SK-N-SH treated with all-trans-retinoic acid at 6 μM for 48 hours (cell line): ENCODE measurements around the gene NPIPB9.
"Not testable (repeated sequence)": the region's sequence is repeated elsewhere in the genome, so short reads cannot be mapped to it uniquely, and the experiment has no call there.

Experiments
- ARNTL ChIP-seq: fragments of 450-650 bp; formaldehyde crosslinking; IDR thresholded peaks from 2 replicates; pipeline ENCODE4 v1.5.0; 2020; ENCODE audit warnings: low read depth, mild to moderate bottlenecking, moderate library complexity, borderline replicate concordance
- BACH2 ChIP-seq: fragments of 250-450 bp; sonication (Bioruptor Pico); IDR thresholded peaks from 2 replicates; pipeline ENCODE4 v1.9.0; 2021; ENCODE audit warnings: mild to moderate bottlenecking, borderline replicate concordance
- CSDC2 ChIP-seq: fragments of 250-450 bp; sonication (Bioruptor Pico); IDR thresholded peaks from 2 replicates; pipeline ENCODE4 v1.5.0; 2020; ENCODE audit warnings: mild to moderate bottlenecking, moderate library complexity
- ISL1 ChIP-seq: fragments of 250-450 bp; sonication (Bioruptor Pico); IDR thresholded peaks from 2 replicates; pipeline ENCODE4 v2.1.2; 2022; ENCODE audit warnings: mild to moderate bottlenecking, moderate library complexity
- PPARA ChIP-seq: fragments of 250-450 bp; sonication (Bioruptor Pico); IDR thresholded peaks from 2 replicates; pipeline ENCODE4 v1.5.0; 2020; ENCODE audit warnings: mild to moderate bottlenecking, borderline replicate concordance
- RARB ChIP-seq: fragments of 250-450 bp; sonication (Bioruptor Pico); IDR thresholded peaks from 2 replicates; pipeline ENCODE4 v1.8.0; 2021; ENCODE audit warnings: mild to moderate bottlenecking, moderate library complexity
- SNAI2 ChIP-seq: fragments of 250-450 bp; sonication (Bioruptor Pico); IDR thresholded peaks from 2 replicates; pipeline ENCODE4 v1.5.0; 2020; ENCODE audit warnings: mild to moderate bottlenecking, moderate library complexity
- TCF4 ChIP-seq: fragments of 250-450 bp; sonication (Bioruptor Pico); IDR thresholded peaks from 2 replicates; pipeline ENCODE4 v1.8.0; 2021; ENCODE audit warnings: mild to moderate bottlenecking, moderate library complexity, borderline replicate concordance
- TSHZ2 ChIP-seq: fragments of 250-450 bp; sonication (Bioruptor Pico); IDR thresholded peaks from 2 replicates; pipeline ENCODE4 v1.5.0; 2020; ENCODE audit warnings: mild to moderate bottlenecking, moderate library complexity
- ZC3H10 ChIP-seq: fragments of 250-450 bp; sonication (Bioruptor Pico); IDR thresholded peaks from 2 replicates; pipeline ENCODE4 v1.5.1; 2021; ENCODE audit warnings: mild to moderate bottlenecking, moderate library complexity
- ZFP30 ChIP-seq: fragments of 450-650 bp; formaldehyde crosslinking; IDR thresholded peaks from 2 replicates; pipeline ENCODE4 v1.5.0; 2022; ENCODE audit warnings: mild to moderate bottlenecking, moderate library complexity
- TF ChIP-seq, protein P1 (sequence below): fragments of 250-450 bp; sonication (Bioruptor Pico); IDR thresholded peaks from 2 replicates; pipeline ENCODE4 v1.8.0; 2020; ENCODE audit warnings: mild to moderate bottlenecking, moderate library complexity, borderline replicate concordance
- TF ChIP-seq, protein P2 (sequence below): fragments of 250-450 bp; sonication (Bioruptor Pico); IDR thresholded peaks from 2 replicates; pipeline ENCODE4 v1.5.1; 2020; ENCODE audit warnings: low read depth, mild to moderate bottlenecking, moderate library complexity

- TF ChIP-seq RARB (CRISPR knock-in tag); SNAI2; CSDC2 (CRISPR knock-in tag); BACH2 (CRISPR knock-in tag); TSHZ2; ARNTL (CRISPR knock-in tag); ZC3H10 (CRISPR knock-in tag); PPARA (CRISPR knock-in tag); ZFP30 (CRISPR knock-in tag); TCF4 (CRISPR knock-in tag); ISL1 (CRISPR knock-in tag): not testable (repeated sequence)
- TF ChIP-seq, protein P1, sequence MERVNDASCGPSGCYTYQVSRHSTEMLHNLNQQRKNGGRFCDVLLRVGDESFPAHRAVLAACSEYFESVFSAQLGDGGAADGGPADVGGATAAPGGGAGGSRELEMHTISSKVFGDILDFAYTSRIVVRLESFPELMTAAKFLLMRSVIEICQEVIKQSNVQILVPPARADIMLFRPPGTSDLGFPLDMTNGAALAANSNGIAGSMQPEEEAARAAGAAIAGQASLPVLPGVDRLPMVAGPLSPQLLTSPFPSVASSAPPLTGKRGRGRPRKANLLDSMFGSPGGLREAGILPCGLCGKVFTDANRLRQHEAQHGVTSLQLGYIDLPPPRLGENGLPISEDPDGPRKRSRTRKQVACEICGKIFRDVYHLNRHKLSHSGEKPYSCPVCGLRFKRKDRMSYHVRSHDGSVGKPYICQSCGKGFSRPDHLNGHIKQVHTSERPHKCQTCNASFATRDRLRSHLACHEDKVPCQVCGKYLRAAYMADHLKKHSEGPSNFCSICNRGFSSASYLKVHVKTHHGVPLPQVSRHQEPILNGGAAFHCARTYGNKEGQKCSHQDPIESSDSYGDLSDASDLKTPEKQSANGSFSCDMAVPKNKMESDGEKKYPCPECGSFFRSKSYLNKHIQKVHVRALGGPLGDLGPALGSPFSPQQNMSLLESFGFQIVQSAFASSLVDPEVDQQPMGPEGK: not testable (repeated sequence)
- TF ChIP-seq, protein P2, sequence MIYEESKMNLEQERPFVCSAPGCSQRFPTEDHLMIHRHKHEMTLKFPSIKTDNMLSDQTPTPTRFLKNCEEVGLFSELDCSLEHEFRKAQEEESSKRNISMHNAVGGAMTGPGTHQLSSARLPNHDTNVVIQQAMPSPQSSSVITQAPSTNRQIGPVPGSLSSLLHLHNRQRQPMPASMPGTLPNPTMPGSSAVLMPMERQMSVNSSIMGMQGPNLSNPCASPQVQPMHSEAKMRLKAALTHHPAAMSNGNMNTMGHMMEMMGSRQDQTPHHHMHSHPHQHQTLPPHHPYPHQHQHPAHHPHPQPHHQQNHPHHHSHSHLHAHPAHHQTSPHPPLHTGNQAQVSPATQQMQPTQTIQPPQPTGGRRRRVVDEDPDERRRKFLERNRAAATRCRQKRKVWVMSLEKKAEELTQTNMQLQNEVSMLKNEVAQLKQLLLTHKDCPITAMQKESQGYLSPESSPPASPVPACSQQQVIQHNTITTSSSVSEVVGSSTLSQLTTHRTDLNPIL (CRISPR knock-in tag): not testable (repeated sequence)
Measured at GRCh38 chr16:28750469-28751067, 1.0 kb upstream of the NPIPB9 start.
